Measurements from ENCODE around the gene OR6C68.
"Not testable (repeated sequence)": the region's sequence is repeated elsewhere in the genome, so short reads cannot be mapped to it uniquely, and the experiment has no call there.

Gene OR6C68

DNA sequence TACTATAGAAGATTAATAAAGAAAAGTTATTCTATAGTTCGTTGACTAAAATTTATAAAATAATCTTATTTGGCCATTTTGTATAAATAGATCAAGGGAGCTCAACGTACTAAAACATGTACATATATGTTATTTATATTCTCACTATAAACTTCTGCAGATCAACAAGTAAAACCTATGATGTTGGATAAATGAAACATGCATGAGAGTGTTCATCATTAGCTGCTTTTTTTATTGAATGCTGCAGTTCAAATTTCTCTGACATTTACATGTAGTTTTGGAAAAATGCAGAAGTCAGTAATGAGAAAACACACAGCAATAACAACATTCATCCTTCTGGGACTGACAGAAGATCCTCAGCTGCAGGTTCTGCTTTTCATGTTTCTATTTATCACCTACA is at the start of gene OR6C68:
OR6C68 (plus strand) TSS at position 301 of the 400 bp plus-strand sequence; CDS start at position 301, 0 bp downstream.
- no peak for DNase-seq

DNA sequence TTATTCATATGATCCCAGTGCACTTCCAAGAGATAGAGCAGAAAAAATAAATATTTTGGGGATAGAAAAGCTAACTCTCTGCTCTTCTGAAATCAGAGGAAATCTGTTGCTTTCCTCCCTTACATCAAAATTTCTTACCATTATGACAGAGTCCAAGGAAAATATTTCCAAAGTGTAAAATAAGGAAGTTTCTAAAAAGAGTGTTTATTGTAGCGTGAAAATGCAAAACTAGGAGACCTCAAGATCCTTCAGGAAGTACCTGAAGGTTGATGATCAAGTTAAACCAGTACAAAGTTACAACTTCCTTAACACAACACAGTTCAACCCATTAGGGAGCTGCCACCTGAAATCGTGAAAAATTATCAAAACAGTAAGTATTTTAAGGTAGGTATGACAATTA is 48.4 kb upstream of the OR6C68 start, which contains the start of gene OR6C2:
OR6C2 (plus strand) TSS at position 301 of the 400 bp plus-strand sequence. CDS start 8,138 bp downstream, outside the sequence.
- no peak for DNase-seq

DNA sequence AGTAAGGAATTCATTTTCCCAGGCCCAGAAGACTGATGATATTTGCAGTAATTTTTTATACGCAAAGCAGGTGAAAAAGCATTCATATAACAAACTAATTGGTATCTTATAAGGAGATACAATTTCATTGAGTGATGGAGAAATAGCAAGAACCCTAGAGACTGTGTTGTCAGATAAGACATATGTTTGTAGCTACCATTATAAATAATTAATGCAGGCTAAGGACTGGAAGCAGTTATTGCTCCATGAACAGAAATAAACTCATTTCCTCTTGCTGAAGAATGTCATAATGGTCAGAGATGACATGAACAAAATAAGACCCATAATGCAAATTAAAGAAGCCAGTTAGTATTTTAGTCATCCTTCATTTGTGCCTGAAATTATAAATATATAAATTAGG is 46.8 kb upstream of the OR6C68 start:
- DNase-seq: no peak

DNA sequence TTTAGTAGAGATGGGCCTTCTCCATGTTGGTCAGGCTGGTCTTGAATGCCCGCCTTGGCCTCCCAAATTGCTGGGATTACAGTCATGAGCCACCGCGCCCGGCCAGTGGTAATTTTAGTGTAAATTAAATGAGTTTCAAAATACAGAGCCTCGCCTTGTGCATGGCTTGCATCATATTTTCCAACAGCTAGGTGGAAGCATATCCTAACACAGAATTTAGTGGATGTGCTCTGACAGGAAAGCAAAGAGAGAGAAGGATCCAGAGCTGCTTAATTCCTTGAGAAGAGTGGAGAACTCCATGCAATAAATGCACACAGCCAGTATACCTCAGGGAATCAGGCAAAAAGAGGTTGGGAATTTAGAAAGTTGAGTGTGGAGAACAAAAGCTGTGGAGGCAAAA is 45.9 kb upstream of the OR6C68 start:
- DNase-seq: no peak

DNA sequence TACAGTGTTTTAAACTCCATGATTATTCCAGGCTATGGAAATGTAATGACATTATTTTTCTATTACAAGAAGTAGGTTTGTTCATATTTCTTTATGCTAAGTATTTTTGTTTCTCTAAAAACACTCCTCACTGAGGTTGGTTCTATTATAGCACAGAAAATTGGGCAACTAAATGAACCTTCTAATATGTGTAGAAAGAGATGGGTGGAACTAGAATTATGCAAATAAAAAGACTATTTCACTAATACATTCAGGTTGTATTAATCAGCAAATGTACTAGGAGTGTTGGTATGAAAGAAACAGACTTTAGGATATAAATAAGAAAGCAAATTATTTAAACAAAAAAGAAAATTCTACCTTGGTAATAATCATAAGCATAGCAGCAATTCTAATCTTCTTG is 43.4 kb upstream of the OR6C68 start:
- no peak for DNase-seq

DNA sequence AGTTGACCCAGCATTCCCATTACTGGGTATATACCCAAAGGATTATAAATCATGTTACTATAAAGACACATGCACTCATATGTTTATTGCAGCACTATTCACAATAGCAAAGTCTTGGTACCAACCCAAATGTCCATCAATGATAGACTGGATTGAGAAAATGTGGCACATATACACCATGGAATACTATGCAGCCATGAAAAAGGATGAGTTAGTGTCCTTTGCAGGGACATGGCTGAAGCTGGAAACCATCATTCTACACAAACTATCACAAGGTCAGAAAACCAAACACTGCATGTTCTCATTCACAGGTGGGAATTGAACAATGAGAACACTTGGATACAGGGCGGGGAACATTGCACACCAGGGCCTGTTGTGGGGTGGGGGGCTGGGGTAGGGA is 27.3 kb upstream of the OR6C68 start:
- not testable (repeated sequence) for DNase-seq

DNA sequence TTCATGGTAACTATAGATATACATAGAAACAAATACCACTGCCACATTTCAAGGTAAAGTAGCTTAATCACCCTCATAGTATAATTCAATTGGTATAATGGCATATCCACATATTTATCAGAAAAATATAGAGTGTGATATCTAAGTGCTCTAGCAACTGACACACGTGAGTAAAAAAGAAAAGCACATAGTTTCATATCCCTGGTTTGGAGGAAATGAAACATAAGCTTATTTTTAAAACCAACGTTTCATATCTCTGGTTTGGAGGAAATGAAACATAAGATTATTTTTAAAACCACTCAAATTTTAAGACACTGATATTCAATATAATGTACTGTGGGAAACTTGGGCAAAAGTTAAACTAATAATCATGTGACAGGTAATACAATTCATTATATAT is 24.3 kb upstream of the OR6C68 start:
- DNase-seq: no peak

DNA sequence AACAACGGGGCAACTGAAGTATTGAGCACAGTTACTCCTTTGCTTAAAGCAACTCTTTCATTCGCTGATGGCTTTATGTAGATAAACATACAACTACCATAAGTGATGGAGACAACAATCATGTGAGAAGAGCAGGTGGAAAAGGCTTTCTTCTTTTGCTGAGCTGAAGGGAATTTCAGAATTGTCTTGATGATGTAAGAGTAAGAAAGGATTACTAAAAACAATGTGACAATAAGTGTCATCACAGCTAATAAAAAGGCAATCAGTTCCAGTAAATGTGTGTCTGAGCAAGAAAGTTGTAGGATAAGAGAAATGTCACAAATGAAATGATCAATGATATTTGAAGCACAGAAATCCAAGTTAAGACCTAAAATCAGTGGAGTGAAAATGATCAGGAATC is 22.9 kb upstream of the OR6C68 start:
- no peak for DNase-seq

DNA sequence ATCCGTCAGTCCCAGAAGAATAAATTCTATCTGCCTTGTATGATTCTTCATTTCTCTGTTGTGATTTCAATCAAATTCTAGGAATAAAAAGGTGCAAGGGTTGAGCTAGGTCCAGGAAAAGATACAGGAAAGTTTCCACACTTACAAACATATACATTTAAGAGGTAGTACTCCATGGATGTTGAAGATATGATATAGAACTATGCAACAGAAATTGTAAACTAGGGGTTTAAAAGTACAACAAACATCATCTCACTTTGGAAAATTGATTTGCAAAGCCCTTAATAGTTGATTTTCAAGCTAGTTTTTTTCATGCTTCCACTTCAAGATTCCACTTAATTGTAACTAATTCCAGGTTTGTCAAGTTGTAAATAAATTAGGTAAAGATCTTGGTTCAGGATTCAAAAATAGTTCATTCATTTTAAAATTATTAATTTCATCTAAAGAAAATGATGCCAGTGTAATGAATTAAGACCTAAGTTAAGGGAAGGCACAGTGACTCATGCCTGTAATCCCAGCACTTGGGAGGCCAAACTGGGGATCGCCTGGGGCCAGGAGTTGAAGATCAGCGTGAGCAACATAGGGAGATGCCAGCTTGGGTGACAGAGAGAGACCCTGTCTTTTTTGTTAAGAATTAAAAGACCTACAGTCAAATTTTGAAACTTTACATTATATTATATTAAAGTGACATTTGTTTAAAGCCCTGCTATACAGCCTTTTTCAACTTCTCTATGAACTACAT is 21.9 kb upstream of the OR6C68 start, which contains the start of gene OR6C70:
OR6C70 (minus strand) TSS at position 51 of the 742 bp plus-strand sequence; CDS start at position 51, 0 bp downstream.
- DNase-seq: no peak

DNA sequence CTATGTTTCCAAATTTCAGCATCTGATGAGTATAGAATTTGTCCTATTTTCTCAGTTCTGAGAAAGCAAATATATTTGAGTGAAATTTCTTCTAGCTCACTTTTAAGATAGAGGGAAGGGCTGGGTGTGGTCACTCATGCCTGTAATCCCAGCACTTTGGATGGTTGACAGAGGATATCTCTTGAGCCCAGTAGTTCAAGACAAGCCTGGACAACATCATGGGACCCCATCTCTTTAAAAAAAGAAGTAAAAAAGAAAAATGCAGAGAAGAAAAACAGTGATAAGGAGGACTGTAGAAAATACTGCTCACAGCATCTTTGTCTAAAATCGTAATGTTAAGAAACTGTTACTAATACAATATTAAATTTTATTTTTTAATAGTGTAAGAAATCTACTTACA is 19.9 kb upstream of the OR6C68 start:
- DNase-seq: no peak

DNA sequence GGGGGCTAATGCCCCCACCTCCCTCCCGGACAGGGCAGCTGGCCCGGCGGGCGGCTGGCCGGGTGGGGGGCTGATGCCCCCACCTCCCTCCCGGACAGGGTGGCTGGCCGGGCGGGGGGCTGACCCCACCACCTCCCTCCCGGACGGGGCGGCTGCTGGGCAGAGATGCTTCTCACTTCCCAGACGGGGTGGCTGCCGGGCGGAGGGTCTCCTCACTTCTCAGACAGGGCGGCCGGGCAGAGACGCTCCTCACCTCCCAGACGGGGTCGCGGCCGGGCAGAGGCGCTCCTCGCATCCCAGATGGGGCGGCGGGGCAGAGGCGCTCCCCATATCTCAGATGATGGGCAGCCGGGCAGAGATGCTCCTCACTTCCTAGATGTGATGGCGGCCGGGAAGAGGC is 13.0 kb upstream of the OR6C68 start:
- DNase-seq: not testable (repeated sequence)

DNA sequence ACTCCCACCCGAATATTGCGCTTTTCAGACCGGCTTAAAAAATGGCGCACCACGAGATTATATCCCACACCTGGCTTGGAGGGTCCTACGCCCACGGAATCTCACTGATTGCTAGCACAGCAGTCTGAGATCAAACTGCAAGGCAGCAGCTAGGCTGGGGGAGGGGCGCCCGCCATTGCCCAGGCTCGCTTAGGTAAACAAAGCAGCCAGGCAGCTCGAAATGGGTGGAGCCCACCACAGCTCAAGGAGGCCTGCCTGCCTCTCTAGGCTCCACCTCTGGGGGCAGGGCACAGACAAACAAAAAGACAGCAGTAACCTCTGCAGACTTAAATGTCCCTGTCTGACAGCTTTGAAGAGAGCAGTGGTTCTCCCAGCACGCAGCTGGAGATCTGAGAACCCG is 7.9 kb upstream of the OR6C68 start:
- not testable (repeated sequence) for DNase-seq

DNA sequence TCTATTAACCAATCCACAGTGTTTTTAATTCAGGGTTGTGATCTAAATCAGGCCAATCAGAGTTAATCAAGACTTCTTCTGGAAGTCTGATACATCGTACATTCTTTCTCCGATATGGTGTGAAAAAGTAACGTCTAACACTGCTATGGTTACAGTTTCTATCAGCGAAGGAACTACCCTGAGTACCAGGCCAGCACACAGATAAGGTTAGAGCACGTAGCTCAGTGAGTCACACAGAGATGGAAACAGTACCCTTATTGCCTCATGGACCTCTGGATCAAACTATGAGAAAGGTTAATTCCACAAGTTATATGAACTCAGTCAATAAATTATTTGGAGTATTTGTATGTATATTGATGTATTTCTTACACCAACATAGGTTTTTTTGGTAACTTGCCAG is 3.3 kb downstream of the OR6C68 start:
- DNase-seq: no peak

DNA sequence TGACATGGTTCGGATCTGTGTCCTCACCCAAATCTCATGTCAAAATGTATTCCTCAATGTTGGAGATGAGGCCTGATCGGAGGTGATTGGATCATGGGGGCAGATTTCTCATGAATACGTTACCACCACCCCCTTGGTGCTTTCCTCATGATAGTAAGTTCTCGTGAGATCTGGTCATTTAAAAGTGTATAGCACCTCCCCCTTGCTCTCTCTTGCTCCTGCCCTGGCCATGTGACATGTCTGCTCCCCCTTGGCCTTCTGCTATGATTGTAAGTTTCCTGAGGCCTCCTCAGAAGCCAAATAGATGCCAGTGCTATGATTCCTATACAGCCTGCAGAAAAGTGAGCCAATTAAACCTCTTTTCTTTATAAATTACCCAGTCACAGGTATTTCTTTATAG is 7.1 kb downstream of the OR6C68 start:
- DNase-seq: no peak

DNA sequence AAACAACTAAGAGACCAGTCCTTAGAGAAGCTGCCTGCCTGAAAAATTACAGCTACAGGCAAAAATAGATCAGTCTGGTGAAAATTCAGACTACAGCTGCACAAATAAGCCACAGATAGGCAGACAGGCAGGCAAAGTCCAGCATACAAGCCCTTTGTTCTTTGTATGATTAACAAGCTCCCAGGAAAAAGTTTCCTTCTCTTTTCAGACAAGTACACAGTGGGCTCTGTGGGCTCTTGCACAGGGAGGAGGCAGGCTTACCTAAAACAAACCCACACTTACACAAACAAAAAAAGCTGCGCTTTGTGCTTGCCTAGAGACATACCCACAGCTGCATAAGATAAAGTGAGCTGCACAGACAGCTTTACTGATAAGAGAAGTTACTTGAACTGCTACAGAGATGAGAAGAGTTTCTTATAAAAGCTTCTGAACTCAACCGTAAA is 7.7 kb downstream of the OR6C68 start:
- no peak for DNase-seq

DNA sequence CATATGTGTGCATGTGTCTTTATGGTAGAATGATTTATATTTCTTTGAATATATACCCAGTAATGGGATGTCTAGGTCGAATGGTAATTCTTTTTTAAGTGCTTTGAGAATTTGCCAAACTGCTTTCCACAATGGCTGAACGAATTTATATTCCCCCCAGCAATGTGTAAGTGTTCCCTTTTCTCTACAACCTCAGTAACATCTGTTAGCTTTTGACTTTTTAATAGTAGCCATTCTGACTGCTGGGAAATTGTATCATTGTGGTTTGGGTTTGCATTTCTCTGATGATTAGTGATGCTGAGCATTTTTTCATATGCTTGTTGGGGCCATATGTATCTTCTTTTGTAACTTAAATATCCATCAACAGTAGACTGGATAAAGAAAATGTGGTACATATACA is 9.4 kb downstream of the OR6C68 start:
- DNase-seq: no peak

DNA sequence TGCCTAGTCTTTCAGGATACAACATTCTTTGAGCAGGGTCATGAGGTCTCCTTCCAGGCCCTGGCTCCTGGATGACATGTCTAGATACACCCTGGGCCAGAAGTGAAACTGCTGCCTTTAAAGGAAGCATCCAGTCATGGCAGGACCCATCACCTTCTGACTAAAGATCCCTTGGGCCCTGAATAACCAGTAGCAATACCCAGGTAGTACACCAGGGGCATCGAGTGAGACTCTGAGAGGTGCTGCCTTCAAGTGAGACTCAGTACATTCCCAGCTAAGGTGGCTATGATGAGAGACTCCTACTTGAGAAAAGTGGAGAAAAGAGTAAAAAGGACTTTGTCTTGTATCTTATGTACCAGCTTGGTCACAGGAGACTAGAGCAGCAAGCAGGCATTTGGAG is 23.5 kb downstream of the OR6C68 start:
- no peak for DNase-seq

DNA sequence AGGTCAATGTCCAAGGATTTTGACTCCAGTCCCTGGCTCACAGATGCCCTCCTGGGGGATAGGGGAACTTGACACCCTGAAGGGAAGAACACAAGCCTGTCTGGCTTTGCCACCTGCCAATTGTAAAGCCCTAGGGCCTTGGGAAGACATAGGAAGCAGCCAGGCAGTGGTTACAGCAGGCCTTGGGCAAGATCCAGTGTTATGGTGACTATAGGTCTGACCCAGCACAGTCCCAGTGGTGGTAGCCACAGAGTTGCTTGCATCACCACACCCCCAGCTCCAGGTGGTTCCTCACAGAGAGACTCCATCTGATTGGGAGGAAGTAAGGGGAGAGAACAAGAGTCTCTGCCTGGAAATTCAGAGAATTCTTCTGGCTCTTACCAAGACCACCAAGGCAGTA is 24.2 kb downstream of the OR6C68 start:
- DNase-seq: no peak
